CD4-positive, alpha-beta T cell treated with Interleukin-15 for 4 hours (primary cell): ENCODE data around the gene RBBP8NL.
"Not testable (repeated sequence)": the region's sequence is repeated elsewhere in the genome, so short reads cannot be mapped to it uniquely, and the experiment has no call there.

Experiments
- DNase-seq: peaks from one replicate; pipeline ENCODE4 v3.0.0-alpha.2; 2020; ENCODE audit warnings: low spot score

RBBP8NL gene

DNA sequence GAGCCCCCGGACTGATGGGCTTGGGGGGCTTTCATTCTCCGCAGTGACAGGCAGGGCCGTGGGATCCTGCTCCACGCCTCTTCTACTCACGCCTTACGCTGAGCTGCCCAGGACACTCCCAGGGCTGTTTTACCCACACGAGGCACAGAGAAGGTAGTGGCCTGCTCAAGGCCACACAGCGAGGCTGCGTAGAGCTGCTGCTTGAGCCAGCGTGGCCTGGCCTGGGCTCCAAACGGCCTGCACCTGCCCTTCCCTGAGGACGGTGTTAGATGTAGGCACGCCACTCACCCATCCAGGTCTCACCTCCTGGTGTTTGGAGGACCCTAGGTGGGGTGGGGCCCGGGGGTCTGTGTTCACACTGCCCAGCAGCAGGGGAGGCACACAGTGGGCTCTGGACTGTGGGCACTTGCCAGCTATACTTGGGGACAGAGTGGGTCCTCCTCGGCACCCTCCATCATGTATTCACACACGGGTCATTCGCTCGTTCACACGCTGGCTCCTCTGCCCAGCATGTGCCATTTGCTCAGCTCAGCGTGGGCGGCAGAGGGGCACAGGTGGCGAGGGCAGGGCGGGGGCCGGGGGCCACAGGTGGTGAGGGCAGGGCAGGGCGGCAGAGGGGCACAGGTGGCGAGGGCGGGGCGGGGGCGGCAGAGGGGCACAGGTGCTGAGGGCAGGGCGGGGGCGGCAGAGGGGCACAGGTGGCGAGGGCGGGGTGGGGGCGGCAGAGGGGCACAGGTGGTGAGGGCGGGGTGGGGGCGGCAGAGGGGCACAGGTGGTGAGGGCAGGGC is 18.4 kb upstream of the RBBP8NL start:
- DNase-seq: no peak

DNA sequence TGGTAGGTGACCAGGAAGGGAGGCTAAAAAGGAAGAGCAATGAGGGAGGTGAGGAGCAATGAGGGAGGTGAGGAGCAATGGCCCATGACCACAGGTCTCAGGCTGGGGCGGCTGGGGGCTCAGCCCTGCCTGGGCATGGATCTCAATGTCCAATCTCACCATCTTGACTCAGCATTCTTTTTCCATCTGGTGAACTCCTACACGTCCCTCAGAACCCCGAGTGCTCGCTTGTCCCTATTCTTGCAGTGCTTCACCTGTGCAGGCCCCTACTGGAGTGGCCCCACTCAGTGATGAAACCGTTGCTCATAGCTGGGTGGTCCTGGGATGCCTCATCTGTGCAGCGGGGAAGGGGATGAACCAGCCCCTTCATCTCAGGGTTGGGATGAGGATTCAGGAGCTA is 16.9 kb upstream of the RBBP8NL start:
- DNase-seq: no peak

DNA sequence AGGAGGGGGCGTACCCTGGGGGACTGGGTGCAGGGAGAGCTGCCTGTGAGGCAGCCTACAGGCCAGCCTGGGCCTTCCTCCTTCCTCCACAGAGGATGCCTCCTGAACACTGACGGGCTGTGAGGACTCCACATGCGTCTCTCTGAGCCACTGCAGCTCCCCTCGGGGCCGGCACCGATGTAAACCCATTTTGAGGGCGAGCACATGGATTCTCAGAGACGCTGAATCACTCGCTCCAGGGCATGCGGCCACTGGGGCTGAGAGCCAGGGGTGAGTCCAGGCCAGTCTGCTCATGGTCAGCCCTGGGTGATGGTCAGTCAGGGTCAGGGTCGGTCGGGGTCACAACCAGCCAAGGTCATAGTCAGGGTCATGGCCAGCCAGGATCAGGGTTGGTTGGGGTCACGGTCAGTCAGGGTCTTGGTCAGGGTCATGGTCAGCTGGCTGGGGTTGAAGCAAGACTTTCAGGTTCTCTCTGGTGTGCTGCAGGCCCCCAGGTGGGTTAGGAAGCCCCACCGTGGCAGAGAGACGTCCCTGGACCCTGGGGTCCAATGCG is 14.7 kb upstream of the RBBP8NL start:
- no peak for DNase-seq

DNA sequence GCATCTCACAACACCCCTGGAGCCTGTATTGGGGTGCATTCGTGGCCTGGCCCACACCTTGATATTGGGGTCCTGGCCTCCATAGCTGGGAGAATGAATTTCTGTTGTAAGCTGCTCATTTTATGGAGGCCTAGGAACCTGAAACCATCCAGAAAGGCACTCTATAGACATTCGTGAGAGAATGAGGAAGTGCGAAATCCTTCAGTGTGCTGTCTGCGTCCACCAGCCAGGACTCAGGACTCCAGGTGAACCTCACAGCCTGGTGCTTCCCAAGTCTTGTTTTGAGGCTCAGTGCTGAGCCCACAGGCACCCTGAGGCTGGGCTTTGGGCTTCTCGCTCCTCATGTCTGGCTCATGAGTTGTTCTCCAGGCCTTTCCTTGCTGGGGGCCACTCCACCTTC is 11.9 kb upstream of the RBBP8NL start:
- DNase-seq: no peak

DNA sequence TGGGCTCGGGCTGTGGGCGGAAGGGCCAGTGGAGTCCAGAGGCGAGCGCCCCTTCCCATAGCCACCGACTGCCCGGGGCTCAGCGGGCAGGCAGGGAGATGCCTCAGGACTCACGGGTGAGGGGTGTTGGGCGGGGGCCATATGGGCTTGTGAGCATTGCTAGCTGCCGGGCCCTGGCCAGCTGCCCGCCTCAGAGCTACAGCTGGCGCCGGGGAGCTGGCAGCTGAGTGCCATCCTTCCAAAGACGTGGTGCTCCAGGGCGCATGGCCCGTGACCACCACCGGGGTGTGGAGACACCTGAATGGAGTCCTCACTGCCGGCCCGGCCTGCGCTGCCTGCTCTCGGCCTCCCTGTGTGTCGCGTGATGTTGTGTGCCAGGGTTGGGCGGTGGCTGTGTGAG is 10.6 kb upstream of the RBBP8NL start:
- no peak for DNase-seq

DNA sequence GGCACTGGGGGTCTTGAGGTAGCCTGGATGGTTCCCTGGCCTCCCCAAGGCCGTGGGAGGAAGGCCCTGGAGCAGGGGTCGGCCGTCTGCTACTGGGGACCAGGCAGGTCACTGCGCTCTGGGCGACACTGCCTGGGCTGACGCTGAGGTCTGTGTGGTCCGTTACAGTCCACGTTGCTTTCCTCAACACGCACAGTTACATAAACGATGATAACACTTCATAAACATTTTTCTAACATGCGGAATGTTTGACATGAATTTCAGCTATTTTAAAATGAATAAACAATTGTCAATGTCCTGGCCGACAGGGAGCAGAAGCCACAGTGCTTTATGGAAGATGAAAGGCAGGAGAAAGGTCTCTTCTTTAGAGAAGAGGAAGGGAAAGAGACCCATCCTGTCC is 10.2 kb upstream of the RBBP8NL start:
- DNase-seq: no peak

DNA sequence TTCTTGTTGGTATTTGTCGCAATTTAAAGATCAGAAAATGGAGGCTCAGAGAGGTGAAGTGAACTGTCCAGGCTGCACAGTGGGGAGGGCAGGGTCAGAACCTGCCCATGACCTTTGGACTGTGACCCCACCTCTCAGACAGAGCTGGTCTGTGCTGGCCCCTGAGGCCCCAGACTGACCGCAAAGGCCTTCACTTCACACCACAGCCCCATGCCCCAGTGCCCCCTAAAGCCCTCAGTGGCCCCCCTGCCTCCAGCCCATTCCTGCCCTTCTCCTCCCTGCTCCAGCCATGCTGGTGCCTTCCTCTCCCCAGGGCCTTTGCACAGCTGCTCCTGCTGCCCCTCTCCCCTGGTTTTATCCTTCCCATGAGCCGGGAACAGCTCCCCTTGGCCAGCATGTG is 9.4 kb upstream of the RBBP8NL start:
- no peak for DNase-seq

DNA sequence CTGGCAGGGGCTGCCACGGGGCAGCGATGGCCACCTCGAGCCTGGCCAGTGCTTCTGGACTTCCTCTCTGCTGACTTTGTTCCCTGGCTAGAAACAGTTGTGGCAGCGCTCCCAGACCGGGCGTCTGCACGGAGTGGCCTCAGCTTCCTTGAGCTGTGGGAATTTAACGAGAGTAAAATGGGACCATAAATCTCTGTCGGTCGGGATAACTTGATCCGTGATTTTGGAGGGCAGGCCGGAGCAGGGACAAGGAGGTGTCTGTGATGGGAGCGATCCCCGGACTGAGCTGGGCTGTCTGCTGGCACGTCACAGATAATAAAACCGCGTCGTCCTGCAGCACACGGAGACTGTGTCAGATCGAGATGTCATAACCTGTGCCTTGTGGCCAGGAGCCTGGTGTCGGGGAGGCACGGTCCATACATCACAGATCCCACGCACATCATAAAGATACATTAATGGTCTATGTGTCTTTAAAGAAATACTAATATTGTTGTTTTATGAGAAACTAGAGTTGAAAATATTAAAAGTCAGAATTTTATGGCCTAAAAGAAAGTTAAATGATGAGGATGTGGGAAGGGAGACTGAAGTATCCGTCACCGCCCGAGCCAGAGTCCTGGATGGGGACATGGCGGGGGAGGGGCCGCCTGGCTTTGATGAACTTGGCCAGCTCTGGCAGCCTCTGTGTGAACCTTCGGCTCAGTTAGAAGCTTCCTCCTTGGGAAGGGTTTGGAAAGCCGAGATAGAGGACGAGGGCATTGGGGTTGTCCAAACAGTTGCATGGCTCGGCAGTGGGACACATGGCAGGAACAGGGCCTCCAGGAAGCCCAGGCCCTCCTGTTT is 6.5 kb upstream of the RBBP8NL start:
- DNase-seq: no peak

DNA sequence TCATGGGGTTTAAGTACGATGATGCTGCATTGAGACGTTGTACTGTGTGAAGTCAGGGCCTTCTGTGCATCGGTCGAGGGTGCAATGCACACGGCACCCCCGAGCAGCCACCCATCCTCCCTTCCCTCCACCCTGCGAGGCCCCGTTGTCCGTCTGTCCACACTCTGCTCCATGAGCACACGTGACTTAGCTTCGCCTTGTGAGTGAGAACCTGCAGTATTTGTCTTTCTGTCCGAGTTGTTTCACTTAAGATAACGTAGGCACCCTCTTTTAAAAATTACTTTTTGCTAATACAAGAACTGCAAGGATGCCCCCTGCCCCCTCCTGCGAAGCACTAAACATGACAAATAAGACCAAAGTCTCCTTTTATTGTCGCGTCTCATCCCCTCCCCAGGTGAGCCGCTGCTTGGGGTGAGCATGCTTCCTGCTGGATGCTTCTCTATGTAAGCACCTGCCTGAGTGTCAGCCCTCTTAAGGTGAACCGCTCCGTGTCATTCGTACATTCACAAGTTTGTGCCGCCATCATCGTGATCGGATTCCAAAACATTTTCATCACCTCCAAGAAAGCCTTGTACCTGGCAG is 3.6 kb upstream of the RBBP8NL start:
- no peak for DNase-seq

DNA sequence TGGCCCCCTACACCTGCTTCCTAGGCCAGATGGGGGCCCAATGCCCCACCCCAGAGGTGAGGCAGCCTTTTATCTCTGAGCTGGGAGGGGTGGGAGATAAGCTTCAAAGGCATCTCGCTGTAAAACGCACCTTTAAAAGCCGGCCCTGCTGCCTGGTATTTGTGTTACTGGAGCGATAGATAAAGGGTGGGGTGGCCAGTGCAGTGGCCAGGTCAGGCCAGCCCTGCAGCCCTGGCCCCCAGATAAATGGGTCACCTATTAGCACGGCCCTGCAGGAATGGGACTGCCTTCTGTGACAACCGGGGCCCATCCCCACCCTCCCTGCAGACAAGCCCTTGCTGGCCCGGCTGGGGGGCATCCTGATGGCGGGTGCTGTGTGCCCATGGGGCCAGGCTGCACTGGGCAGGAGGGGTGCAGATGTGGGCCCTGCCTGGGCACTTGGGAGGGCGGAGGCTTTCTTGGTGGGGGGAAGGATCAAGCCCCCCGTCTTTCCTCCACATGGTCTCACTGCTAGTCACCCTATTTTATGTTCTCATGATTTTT is 3.0 kb upstream of the RBBP8NL start:
- no peak for DNase-seq

DNA sequence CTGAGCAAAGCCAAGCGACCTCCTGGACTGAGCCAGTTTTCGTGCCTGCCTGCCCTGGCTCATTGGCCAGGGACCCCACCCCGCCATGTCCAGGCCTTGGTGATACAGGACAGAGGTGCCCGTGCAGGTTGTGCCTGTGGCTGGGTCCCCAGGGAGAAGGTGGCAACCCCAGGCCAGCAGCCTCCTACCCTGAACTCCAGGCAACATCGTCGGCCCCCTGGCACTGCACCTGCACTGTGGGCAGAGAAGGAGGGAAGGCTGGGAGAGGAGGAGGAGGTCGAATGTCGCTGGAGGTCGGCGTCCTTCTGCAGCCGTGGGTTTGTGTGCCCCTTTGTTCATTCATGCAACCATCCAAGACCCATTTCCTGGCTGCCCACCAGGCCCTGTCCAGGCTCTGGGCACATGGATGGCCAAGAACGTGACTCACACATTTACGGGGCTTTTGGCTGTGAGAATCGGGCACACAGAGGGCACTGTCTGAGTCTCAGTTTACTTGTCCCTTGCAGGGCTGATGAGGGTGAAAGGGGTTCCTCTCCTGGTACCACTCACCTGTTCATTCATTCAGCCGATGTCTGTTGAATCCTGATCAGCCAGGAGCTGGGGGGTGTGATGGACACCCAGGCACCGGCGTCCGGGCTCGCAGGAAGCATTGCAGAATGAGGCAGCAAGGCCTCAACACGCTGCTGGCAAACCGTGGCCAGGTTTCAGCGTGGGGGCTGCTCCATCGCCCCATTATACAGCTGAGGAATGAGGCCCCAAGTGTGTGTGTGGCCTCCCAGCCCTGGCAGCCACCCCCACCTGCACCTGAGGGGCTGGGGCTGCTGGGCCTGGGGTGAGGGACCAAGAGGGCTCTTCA is 2.3 kb upstream of the RBBP8NL start:
- DNase-seq: no peak

DNA sequence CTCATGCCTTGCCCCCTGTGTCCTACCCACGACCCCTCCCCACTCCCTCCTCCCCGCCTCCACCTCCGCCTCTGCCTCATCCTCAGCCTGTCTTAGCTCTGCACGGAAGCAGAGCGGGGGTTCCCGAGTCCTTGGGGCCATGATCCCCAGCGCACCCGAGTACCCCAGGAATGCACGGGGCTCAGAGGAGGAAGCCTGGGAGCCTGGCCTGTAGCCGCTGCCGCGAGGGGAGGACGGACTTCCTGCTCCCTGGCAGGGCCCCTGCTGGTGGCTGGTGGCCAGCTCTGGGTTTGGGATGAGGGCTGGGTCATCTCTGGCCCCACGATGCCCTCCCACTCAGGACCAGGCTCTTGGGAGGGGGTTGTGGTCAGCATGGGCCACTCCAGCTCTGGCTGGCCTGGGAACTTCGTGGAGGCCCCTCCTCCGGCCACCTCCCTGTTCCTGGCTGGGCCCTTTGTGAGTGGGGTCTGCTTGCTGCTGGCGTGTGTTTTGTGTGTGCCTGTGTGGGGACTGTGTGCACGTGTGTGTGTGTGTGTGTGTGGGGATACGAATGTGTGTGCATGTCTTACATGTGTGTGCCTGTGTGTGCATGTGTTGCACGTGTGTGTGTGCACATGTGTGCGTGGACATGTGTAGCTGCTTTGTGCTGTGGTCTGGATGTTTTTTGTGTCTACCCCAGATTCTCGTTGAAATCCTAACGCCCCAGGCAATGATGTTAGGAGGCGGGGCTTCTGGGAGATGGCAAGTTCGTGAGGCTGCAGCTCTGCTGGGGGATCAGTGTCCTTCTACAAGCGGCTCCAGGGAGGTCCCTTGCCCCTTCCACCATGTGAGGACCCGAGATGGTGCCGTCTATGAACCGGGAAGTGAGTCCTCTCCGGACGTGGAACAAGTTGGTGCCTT is 1.3 kb upstream of the RBBP8NL start:
- DNase-seq: no peak

DNA sequence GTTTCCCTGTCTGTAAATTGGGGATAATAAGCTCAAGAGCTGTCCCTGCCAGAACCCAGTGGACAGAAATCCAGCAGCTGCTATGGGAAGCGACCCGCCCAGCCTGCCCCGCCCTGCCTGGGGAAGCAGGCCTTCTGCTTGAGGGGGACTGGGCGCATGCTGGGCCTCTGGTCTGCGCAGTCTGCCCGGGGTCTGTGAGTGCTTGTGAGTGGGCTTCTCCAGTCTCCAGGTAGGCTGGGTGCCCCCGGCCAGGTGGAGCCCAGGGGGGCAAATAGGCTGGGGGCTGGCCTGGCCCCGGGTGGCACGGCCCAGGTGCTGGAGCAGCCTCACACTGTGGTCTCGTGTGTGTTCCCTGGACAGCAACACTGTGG is 648 bp upstream of the RBBP8NL start:
- DNase-seq: no peak

DNA sequence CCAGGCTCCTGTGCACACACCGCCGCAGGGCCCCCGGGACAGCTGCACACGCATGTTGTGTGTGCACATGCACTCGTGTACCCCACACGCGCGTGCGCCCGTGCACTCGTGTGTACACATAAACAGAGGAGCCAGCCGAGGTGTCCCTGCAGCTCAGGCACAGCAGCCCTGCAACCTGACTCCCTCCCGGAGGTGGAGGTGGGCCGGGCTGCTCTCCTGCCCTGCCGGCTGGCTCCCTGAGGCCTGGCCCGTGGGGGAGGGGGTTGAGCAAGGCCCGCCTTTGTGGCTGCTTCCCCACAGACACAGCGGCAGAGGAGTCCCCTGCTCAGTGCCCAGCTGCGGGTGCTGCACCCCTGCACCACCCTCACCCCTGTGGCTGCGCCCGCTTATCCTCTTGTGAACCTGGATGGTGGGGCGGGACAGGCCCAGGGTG is 624 bp downstream of the RBBP8NL start:
- no peak for DNase-seq

DNA sequence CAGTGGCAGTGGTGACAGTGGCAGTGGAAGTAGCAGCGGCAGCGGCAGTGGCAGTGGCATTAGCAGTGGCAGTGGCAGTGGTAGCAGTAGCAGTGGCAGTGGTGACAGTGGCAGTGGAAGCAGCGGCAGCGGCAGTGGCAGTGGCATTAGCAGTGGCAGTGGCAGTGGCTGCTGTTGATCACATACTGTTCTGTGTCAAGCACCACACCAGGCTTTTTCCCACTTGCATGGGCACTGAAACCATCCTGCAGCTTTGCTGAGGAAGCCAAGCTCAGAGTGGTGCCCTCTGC is 1.3 kb downstream of the RBBP8NL start:
- DNase-seq: not testable (repeated sequence)

DNA sequence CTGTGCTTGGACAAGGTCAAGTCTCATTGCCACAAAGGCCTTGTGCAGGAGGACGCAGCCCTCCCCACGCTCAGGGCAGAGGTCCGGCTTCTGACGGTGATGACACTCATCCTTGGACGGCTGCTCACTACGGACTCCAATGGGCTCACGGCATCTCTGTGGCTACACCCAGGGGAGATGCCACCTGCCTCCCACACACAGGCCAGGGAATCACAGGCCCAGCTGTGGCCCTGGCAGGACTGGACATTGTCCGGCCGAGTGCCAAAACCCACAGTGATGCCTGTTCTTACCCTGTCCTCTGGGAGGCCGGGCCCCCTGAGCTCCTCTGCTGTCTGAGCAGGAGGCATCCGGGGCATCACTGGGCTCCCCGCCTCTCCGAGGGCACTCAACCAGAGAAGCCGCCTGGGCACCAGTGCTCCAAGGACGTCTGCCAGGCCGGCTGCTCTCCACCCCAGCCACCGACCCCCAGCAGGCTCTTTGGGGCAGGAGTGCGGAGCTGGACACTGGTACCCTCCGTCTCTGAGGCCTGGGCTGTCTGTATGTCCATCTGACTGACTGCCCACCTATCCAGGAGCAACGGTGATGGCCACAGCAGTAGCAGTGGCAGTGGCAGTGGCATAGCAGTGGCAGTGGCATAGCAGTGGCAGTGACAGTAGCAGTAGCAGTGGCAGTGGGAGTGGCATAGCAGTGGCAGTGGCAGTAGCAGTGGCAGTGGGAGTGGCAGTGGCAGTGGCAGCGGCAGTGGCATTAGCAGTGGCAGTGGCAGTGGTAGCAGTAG is 1.9 kb downstream of the RBBP8NL start:
- DNase-seq: no peak

DNA sequence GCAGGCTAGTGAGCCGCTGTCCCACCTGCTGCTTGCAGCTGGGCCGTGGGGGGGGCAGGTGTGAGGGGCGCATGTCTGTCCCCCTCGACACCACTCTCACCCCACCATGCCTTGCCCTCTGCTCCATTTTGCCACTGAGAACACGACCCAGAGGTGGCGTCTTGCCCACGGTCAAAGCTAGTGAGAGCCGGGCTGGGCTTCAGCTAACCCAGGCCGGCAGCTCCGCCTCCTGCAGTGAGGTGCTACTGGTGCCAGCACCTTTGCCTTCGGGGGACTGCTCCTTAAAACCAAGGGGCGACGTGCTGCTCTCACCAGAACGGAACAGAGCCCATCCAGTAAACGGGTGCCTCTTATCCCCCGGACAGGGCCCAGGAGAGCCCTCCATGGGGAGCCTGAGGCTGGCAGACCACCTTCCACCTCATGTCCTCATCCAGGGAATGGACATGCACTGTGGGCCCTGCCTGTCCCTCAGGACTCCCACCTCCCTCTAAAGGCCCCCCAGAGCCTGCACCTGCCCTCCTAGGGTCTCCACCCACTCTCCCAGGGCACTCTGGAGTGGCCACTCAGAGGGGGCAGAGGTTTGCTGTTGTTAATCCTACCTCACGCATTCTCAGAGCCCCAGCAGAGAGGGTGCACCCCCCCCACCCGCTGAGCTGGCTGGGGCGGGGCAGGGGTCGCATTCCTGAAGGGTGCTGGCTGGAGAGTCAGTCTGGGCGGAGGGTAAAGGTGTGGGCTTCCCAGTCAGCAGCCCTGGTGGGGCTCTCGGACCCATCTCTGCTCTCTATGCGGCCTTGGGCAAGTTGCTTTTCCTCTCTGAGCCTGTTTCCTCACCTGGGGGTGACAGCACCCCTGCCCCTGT is 2.9 kb downstream of the RBBP8NL start:
- DNase-seq: no peak

DNA sequence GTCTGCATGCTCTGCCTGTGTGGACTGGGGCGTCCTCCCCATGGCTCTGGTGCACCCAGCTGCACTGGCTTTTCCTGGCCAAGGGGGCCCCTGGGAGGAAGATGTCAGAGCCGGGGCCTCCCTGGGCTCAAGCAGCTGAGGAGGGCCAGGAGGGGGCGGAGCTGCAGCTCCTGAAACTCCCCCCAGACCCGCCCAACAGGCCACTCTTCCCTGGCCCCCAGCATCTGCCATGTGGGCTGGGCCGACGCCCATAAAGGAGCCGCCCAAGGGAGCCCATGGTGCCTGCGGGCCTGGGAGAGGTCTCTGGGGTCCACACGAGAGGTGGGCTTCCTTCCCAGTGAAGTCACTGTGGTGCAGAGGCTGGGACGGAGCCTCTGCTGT is 4.0 kb downstream of the RBBP8NL start:
- no peak for DNase-seq
